ENCODE measurements around the gene INSR.

DNA sequence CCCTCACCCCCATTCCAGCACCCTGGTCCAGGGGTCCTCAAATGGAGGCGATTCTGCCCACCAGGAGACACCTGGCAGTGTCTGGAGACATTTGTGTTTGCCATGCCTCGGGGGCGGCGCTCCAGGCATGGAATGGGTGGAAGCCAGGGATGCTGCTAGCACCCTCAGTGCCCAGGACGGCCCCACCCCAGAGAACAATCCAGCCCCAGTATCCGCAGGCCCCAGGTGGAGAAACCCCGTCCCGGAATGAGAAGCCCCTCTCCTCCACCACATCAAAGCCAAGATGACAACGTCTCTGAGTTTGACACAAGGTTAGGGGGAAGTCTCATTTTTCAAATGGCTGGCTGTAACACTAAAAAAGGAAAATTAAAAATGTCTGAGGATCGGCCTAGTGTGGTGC is 68.5 kb downstream of the INSR start:
- TF ChIP-seq EZH2 (IDR thresholded peaks at IDR 0.05; ENCODE audit: insufficient read depth, poor library complexity, severe bottlenecking): no peak
- TF ChIP-seq EZH2phosphoT487 (IDR thresholded peaks at IDR 0.05; ENCODE audit: insufficient read depth, low read depth): no peak
